Vagina (tissue), 2 donors: ENCODE measurements around the gene ABT1.

Source experiments
- CTCF ChIP-seq, 3 experiments: fragments of 450-650 bp in 2 of 3; fragments of 200-600 bp in 1 of 3; sonication (generic) in 1 of 3; IDR thresholded peaks; one replicate each; pipeline ENCODE4 v1.5.1; 2017 to 2019; ENCODE audit warnings: antibody characterized with exemption in 3 of 3, mild to moderate bottlenecking in 2 of 3, moderate library complexity in 2 of 3
- POLR2A ChIP-seq, 2 donors: fragments of 450-650 bp; IDR thresholded peaks; one replicate each; pipeline ENCODE4 v1.6.1; 2017; ENCODE audit warnings: antibody characterized with exemption in 2 of 2, mild to moderate bottlenecking in 2 of 2, moderate library complexity in 2 of 2

GRCh38 chr6:26627843-26628242, 31.1 kb downstream of the ABT1 start:
- TF ChIP-seq POLR2A (IDR thresholded peaks at IDR 0.05) (no peak), CTCF (IDR thresholded peaks at IDR 0.05) (no peak)
